Measurements from ENCODE around the gene CD22.

CD22 gene

DNA sequence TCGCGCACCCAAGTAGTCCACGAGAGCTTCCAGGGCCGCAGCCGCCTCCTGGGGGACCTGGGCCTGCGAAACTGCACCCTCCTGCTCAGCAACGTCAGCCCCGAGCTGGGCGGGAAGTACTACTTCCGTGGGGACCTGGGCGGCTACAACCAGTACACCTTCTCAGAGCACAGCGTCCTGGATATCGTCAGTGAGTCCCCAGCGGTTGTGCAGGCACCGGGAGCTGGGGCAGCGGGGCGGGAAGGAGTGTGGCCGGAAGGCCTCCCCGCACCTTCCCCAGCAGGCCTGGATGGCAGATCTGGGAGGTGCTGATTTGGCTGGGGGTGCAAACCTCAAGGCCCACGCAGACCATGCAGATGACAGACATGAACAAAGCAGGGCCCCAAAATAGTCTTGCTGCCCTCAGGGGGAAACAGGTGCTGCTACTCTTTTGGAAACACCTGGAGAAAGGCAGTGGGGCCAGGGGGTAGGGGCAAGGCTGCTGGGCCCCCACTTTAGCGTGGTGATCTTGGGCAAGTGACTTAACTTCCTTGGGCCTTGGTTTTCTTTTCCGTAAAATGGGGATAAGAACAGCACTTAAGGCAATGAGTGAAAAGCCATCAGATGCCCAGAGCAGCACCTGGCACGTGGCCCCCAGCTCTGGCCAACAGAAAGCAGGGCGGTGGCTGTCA, 33.1 kb upstream of the CD22 start:
- ChIA-PET CTCF (interaction anchor here (0.6 to 1.9 kb wide), 13 partner anchors 10 to 199 kb away, joined by 3 to 14 read pairs (median 4); partner anchors contain the start of genes FFAR1 and HAMP), POLR2A (interaction anchor here (1.4 to 1.8 kb wide), 2 partner anchors 14 to 167 kb away, joined by 3 to 5 read pairs; partner anchors contain the start of gene HAMP)
- Histone ChIP-seq H3K9me3 (ENCODE audit: control extremely low read depth in 1 of 5, control insufficient read depth in 4 of 5, insufficient read depth in 2 of 5, low read depth in 1 of 5, low read length in 4 of 5) (no peaks in the 10 kb centered on the region), H3K4me3 (ENCODE audit: control insufficient read depth in 1 of 7, extremely low read depth in 1 of 7, insufficient read depth in 4 of 7, low read depth in 2 of 7, low read length in 6 of 7) (peak overlapping the region in 1 of 7 experiments; percentile 30), H3K4me1 (ENCODE audit: control extremely low read depth in 1 of 4, control insufficient read depth in 4 of 4, insufficient read depth in 4 of 4, low read length in 3 of 4) (peaks cover 6 to 54% (median 43%) of the 10 kb centered on the region in 4 experiments), H3K36me3 (ENCODE audit: control insufficient read depth in 4 of 4, insufficient read depth in 4 of 4, low read length in 3 of 4) (no peaks in the 10 kb centered on the region), H3K27me3 (replicated peaks in 2 of 5; ENCODE audit: control insufficient read depth in 4 of 5, insufficient read depth in 5 of 5, low read length in 4 of 5) (no peaks in the 10 kb centered on the region), H3K27ac (ENCODE audit: insufficient read depth in 1 of 2, low read depth in 1 of 2, low read length in 2 of 2, poor library complexity in 1 of 2, severe bottlenecking in 2 of 2) (no peak overlapping the region)
- WGBS (ENCODE audit: insufficient coverage): 1% methylated on average over 20 of the region's 24 CpGs
- DNase-seq: peak; percentile 93 to 99 (median 98)

DNA sequence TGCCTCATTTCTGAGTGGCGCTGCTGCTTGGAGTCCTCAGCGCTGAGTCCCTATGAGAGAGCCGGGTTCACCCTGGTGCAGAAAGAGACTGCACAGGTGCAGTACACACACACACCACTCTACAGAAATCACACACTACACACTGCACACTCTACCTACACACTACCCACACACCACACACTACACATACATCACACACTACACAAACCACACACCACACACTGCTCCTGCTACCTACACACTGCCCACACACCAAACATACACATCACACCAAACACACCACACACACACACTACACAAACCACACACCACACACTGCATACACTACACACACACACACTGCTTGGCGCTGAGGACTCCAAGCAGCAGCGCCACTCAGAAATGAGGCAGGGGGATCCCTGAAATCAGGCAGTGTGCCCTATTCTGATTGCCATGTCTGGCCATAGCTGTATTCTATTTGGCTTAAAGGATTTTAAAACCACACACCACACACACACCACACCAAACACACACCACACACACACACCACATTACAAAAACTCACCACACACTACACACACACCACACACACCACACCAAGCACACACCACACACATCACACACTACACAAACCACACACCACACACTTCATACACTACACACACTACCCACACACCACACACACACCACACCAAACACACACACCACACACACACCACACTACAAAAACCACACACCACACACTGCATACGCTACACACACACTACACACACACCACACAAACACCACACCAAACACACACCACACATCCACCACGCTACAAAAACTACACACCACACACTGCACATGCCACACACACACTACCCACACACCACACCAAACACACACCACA, 32.1 kb upstream of the CD22 start:
- 100% methylated on average over 1 of the region's 7 CpGs for WGBS (ENCODE audit: insufficient coverage)
- Histone ChIP-seq H3K9me3 (ENCODE audit: control extremely low read depth in 1 of 5, control insufficient read depth in 4 of 5, insufficient read depth in 2 of 5, low read depth in 1 of 5, low read length in 4 of 5) (no peaks in the 10 kb centered on the region), H3K27me3 (replicated peaks in 2 of 5; ENCODE audit: control insufficient read depth in 4 of 5, insufficient read depth in 5 of 5, low read length in 4 of 5) (no peaks in the 10 kb centered on the region), H3K27ac (ENCODE audit: insufficient read depth in 1 of 2, low read depth in 1 of 2, low read length in 2 of 2, poor library complexity in 1 of 2, severe bottlenecking in 2 of 2) (no peak overlapping the region), H3K4me3 (ENCODE audit: control insufficient read depth in 1 of 7, extremely low read depth in 1 of 7, insufficient read depth in 4 of 7, low read depth in 2 of 7, low read length in 6 of 7) (no peak overlapping the region), H3K4me1 (ENCODE audit: control extremely low read depth in 1 of 4, control insufficient read depth in 4 of 4, insufficient read depth in 4 of 4, low read length in 3 of 4) (peaks cover 6 to 54% (median 43%) of the 10 kb centered on the region in 4 experiments), H3K36me3 (ENCODE audit: control insufficient read depth in 4 of 4, insufficient read depth in 4 of 4, low read length in 3 of 4) (no peaks in the 10 kb centered on the region)
- ChIA-PET POLR2A (no interaction called here), CTCF (interaction anchor here (0.8 to 1.9 kb wide), 5 partner anchors 10 to 198 kb away, joined by 3 to 6 read pairs (median 3); partner anchors contain the start of genes FFAR1 and HAMP)
- DNase-seq: peak in 2 of 3 donors; percentile 45 to 71

DNA sequence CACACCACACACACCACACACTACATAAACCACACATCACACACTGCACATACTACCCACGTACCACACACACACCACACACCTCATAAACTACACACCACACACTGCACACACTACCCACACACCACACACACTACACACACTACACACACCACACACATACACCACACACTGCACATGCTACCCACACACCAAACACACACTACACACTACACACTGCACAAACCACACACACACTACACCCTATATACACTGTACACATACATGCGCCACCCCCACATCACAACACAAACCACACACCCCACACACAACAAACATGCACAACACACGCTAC, 31.5 kb upstream of the CD22 start:
- 92% methylated on average over 3 of the region's 3 CpGs for WGBS (ENCODE audit: insufficient coverage)

DNA sequence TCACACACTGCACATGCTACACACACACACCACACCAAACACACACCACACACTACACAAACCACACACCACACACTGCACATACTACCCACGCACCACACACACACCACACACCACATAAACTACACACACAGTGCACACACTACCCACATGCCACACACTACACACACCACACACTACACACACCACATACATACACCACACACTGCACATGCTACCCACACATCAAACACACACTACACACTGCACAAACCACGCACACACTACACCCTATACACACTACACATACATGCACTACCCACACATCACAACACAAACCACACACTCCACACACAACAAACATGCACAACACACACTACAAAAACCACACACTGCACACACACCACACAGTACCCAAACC, 31.1 kb upstream of the CD22 start:
- WGBS (ENCODE audit: insufficient coverage): 79% methylated on average over 2 of the region's 2 CpGs
- Histone ChIP-seq H3K36me3 (ENCODE audit: control insufficient read depth in 4 of 4, insufficient read depth in 4 of 4, low read length in 3 of 4) (no peaks in the 10 kb centered on the region), H3K4me1 (ENCODE audit: control extremely low read depth in 1 of 4, control insufficient read depth in 4 of 4, insufficient read depth in 4 of 4, low read length in 3 of 4) (peaks cover 6 to 54% (median 43%) of the 10 kb centered on the region in 4 experiments), H3K9me3 (ENCODE audit: control extremely low read depth in 1 of 5, control insufficient read depth in 4 of 5, insufficient read depth in 2 of 5, low read depth in 1 of 5, low read length in 4 of 5) (no peaks in the 10 kb centered on the region), H3K4me3 (ENCODE audit: control insufficient read depth in 1 of 7, extremely low read depth in 1 of 7, insufficient read depth in 4 of 7, low read depth in 2 of 7, low read length in 6 of 7) (no peak overlapping the region), H3K27me3 (replicated peaks in 2 of 5; ENCODE audit: control insufficient read depth in 4 of 5, insufficient read depth in 5 of 5, low read length in 4 of 5) (no peaks in the 10 kb centered on the region), H3K27ac (ENCODE audit: insufficient read depth in 1 of 2, low read depth in 1 of 2, low read length in 2 of 2, poor library complexity in 1 of 2, severe bottlenecking in 2 of 2) (no peak overlapping the region)
- ChIA-PET CTCF (no interaction called here), POLR2A (no interaction called here)
- peak in 1 of 3 donors; percentile 49 for DNase-seq

More for the DNA sequence above, 31.5 kb upstream of the CD22 start:
- no peaks in the 10 kb centered on the region for H3K36me3 ChIP-seq (ENCODE audit: control insufficient read depth in 4 of 4, insufficient read depth in 4 of 4, low read length in 3 of 4)
- H3K27me3 ChIP-seq (replicated peaks in 2 of 5; ENCODE audit: control insufficient read depth in 4 of 5, insufficient read depth in 5 of 5, low read length in 4 of 5): no peaks in the 10 kb centered on the region
- no peak overlapping the region for H3K27ac ChIP-seq (ENCODE audit: insufficient read depth in 1 of 2, low read depth in 1 of 2, low read length in 2 of 2, poor library complexity in 1 of 2, severe bottlenecking in 2 of 2)
- CTCF ChIA-PET: interaction anchor here (1.3 to 1.6 kb wide), 2 partner anchors 10 to 198 kb away, joined by 3 to 4 read pairs; no protein-coding TSS in a partner anchor
- POLR2A ChIA-PET: no interaction called here
- no peaks in the 10 kb centered on the region for H3K9me3 ChIP-seq (ENCODE audit: control extremely low read depth in 1 of 5, control insufficient read depth in 4 of 5, insufficient read depth in 2 of 5, low read depth in 1 of 5, low read length in 4 of 5)
- DNase-seq: peak in 1 of 3 donors; percentile 47
- H3K4me1 ChIP-seq (ENCODE audit: control extremely low read depth in 1 of 4, control insufficient read depth in 4 of 4, insufficient read depth in 4 of 4, low read length in 3 of 4): peaks cover 6 to 54% (median 43%) of the 10 kb centered on the region in 4 experiments
- H3K4me3 ChIP-seq (ENCODE audit: control insufficient read depth in 1 of 7, extremely low read depth in 1 of 7, insufficient read depth in 4 of 7, low read depth in 2 of 7, low read length in 6 of 7): no peak overlapping the region

DNA sequence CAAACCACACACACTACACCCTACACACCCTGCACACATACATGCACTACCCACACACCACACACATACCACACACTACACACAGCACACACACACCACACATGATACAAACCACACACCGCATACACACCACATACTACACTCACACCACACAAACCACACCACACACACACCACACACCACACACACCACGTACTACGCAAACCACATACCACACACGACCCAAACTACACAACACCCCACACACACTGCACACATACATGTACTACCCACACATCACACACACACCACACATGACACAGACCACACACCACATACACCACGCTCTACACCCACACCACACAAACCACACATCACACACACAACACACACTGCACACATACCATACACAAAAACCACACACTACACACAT, 30.4 kb upstream of the CD22 start:
- H3K4me3 ChIP-seq (ENCODE audit: control insufficient read depth in 1 of 7, extremely low read depth in 1 of 7, insufficient read depth in 4 of 7, low read depth in 2 of 7, low read length in 6 of 7): no peak overlapping the region
- no peaks in the 10 kb centered on the region for H3K27me3 ChIP-seq (replicated peaks in 2 of 5; ENCODE audit: control insufficient read depth in 4 of 5, insufficient read depth in 5 of 5, low read length in 4 of 5)
- CTCF ChIA-PET: no interaction called here
- POLR2A ChIA-PET: no interaction called here
- peaks cover 6 to 54% (median 42%) of the 10 kb centered on the region in 4 experiments for H3K4me1 ChIP-seq (ENCODE audit: control extremely low read depth in 1 of 4, control insufficient read depth in 4 of 4, insufficient read depth in 4 of 4, low read length in 3 of 4)
- no peaks in the 10 kb centered on the region for H3K36me3 ChIP-seq (ENCODE audit: control insufficient read depth in 4 of 4, insufficient read depth in 4 of 4, low read length in 3 of 4)
- peak in 1 of 3 donors; percentile 42 for DNase-seq
- no peak overlapping the region for H3K27ac ChIP-seq (ENCODE audit: insufficient read depth in 1 of 2, low read depth in 1 of 2, low read length in 2 of 2, poor library complexity in 1 of 2, severe bottlenecking in 2 of 2)
- WGBS (ENCODE audit: insufficient coverage): 86% methylated on average over 3 of the region's 5 CpGs
- no peaks in the 10 kb centered on the region for H3K9me3 ChIP-seq (ENCODE audit: control extremely low read depth in 1 of 5, control insufficient read depth in 4 of 5, insufficient read depth in 2 of 5, low read depth in 1 of 5, low read length in 4 of 5)

DNA sequence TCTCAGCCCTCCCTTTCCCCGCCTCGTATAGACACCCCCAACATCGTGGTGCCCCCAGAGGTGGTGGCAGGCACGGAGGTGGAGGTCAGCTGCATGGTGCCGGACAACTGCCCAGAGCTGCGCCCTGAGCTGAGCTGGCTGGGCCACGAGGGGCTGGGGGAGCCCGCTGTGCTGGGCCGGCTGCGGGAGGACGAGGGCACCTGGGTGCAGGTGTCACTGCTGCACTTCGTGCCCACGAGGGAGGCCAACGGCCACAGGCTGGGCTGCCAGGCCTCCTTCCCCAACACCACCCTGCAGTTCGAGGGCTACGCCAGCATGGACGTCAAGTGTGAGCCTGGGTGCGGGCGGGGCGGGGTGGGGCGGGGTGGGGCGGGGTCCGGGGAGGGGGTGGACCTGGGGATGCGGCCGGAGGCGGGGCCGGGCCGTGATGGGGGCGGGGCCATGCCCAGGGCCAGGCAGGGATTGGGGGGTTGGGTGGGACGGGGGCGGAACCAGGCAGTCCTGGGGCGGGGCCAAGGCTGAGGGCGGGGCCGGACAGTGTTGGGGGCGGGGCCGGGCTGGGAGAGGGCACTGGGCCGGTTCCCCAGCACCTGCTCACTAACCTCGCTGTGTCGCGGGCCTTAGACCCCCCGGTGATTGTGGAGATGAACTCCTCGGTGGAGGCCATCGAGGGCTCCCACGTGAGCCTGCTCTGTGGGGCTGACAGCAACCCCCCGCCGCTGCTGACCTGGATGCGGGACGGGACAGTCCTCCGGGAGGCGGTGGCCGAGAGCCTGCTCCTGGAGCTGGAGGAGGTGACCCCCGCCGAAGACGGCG, 29.3 kb upstream of the CD22 start:
- 88% methylated on average over 27 of the region's 55 CpGs for WGBS (ENCODE audit: insufficient coverage)
- Histone ChIP-seq H3K27me3 (replicated peaks in 2 of 5; ENCODE audit: control insufficient read depth in 4 of 5, insufficient read depth in 5 of 5, low read length in 4 of 5) (no peaks in the 10 kb centered on the region), H3K4me1 (ENCODE audit: control extremely low read depth in 1 of 4, control insufficient read depth in 4 of 4, insufficient read depth in 4 of 4, low read length in 3 of 4) (peaks cover 5 to 50% (median 40%) of the 10 kb centered on the region in 4 experiments), H3K9me3 (ENCODE audit: control extremely low read depth in 1 of 5, control insufficient read depth in 4 of 5, insufficient read depth in 2 of 5, low read depth in 1 of 5, low read length in 4 of 5) (no peaks in the 10 kb centered on the region), H3K36me3 (ENCODE audit: control insufficient read depth in 4 of 4, insufficient read depth in 4 of 4, low read length in 3 of 4) (no peaks in the 10 kb centered on the region), H3K27ac (ENCODE audit: insufficient read depth in 1 of 2, low read depth in 1 of 2, low read length in 2 of 2, poor library complexity in 1 of 2, severe bottlenecking in 2 of 2) (no peak overlapping the region), H3K4me3 (ENCODE audit: control insufficient read depth in 1 of 7, extremely low read depth in 1 of 7, insufficient read depth in 4 of 7, low read depth in 2 of 7, low read length in 6 of 7) (no peak overlapping the region)
- ChIA-PET POLR2A (no interaction called here), CTCF (no interaction called here)
- no peak for DNase-seq

Measured in common myeloid progenitor, CD34-positive (primary cell).